Epithelial cell of prostate (primary cell): ENCODE results near the gene F13A1.

Experiments
- DNase-seq: peaks from one replicate; pipeline ENCODE4 v3.0.0-alpha.2; 2011; ENCODE audit warnings: low read depth, low spot score
- H3K27ac ChIP-seq: fragments of 450-650 bp; 2 replicates; pipeline ENCODE4 v1.5.1; 2017; ENCODE audit warnings: mild to moderate bottlenecking

The F13A1 gene

DNA sequence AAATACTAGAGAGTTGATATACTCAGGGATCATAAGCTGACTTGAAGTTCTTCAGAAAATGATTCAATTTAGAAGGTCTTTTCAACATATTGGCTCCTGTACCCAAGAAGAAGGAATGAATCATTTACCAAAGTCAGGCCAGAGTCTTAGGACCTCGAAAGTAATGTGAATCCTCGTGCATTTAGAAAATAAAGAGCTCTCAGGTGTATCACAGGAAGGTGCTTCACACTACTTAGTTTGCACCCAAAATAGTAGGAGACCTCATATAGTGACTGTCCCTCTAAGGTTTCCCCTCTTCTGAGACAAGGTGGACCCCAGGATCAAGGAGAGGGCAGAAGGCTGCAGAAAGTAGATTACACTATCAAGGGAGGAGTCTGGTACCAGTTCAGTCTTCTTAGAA, 71.8 kb downstream of the F13A1 start:
- no peak for DNase-seq
- no peak overlapping the region for H3K27ac ChIP-seq

DNA sequence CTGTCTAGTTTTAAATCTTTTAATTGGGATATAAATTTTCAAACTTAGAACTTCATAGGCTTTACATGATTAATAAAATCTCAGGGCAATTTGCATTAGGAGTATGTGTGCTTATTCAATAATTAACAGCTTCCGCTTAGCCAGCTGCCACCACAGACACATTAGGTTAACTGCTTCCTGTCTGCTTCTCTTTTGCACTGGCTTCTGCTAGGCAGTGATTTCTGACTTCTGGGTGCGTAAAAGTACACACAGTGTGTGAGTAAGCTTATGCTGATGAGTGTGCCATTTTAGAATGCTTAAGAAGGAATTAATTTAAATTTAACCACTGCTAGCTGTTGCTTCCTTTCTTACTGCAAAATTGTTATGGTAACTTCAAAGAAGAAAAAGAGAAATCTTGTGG, 73.9 kb downstream of the F13A1 start:
- DNase-seq: no peak
- no peak overlapping the region for H3K27ac ChIP-seq

DNA sequence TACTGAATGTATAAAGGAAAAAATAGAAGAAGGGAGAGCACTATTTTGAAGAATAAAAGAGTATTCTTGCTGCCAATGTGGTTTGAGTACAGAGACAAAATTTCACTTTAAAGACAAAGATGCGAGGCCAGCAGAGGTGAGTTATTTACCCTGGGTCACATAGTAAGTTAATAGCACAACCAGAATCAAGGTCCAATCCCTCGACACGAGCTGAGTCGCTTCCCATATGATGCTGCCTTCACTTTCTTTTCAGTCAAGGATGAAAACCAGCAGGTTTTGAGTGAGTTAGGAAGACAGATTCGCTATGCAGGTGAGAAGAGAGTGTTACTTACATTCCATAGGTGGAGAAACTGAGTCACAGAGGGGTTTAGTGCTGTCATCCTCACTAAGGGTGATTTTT, 75.8 kb downstream of the F13A1 start:
- no peak for DNase-seq
- H3K27ac ChIP-seq: no peak overlapping the region

DNA sequence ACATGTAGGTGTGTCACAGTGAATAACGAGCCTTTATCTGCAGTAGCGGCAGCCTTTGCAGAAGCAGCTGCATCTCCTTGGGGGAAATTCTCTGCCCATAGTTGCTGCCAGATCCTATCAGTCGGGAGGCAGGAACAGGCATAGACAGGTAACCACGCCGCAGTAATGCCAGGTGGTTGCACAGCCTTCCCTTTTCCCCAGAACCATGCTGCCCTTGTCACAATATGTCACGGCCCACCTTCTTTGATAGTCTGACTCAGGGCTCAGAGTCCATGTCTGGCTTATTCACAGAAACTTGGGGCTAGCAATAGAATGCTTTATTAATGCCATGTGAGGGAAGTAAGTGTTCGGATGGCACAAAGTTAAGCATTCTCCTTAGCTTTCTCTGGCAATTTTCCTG, 76.6 kb downstream of the F13A1 start:
- no peak for DNase-seq
- H3K27ac ChIP-seq: no peak overlapping the region

DNA sequence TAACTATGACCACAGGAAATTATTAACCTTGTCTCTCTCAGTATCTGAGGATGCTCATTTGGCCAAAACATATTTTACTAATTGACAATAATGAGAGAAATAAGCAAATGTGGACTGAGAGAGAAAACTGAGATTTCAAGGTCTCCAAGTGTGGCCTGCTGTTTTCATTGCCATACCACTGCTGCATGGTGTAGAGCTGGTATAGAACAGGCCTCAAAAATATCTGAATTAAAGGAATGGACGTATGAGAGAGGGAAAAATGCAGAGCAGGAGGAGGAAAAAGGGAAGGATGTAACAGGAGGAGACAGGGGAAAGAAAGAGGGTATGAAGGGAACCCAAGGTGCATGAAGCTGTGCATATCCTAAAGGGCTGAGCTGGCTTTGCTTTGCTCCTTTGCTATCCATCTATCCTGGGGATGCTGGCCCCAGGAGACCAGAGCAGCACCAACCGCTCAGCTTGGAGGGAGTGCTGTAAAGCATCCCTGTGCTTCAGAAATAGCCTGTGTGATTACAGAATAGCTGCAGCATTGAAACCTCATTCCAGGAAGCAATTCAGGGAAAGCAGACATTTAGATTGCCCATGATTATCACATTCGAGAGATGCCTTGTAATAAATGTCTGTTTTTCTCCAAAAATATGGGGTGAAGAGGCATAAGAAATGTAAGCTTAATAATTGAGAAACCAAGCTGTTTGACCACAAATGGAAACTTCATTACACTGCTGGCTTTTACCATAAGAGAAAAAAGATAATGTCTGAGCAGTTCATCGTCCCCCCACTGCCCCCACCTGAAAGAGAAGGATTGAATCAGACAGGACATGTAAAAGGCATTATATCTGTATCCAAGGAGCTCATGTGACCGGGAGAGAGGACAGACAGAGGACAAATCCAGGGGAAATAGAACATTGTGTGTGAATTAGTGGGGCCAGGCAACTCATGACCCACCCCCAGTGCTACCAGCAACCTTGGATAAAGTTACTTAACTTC, 80.6 kb downstream of the F13A1 start:
- H3K27ac ChIP-seq: no peak overlapping the region
- no peak for DNase-seq

DNA sequence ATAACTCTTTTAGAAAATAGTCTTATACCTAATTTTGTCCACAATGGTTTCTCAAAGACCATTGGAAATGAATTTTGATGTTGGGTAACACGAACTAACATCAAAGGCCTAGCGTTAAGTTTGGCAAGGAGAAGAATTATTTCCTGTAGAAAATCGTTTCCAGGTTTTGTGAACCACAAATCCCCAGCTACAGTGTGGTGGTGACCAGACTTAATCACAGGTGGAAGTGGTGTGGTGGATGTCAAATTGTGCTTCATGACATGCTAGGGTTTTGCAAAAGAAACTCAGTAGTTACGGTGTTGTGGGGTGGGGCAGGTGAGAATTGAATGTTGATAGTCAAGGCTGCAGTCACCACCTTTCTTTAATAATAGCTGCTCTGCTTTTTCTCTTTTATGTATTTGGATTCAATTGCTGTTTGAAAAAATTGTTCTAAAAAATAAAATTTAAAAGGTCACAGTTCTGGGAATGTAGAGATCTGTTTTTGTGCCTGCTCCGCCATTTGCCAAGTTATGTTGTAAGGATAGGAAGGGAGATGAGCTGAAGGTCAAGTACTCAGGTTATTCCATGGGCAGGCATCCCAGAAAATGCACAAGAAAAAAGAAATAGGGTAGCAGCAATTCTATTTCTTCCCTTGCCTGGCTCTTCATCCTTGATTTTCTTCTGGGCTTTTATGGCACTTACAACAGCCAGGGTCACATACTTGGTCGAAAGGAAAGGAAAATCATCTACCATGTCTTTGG, 83.6 kb downstream of the F13A1 start:
- no peak for DNase-seq
- no peak overlapping the region for H3K27ac ChIP-seq

DNA sequence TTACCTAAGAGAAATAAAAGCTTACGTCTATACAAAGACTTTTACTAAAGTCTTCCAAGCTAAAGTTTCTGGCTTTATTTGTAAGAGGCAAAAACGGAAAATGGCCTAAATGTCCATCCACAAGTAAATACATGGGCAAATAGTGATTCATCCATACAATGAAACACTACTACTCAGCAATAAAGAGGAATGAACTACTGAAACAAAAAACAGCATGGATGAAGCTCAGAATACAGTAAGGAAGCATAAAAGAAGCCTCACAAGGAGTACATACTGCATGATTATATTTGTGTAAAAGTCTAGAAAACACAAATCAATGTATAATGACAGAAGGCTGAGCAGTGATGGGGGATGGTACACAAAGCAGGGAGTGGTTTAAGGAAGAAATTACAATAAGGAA, 84.7 kb downstream of the F13A1 start:
- DNase-seq: no peak
- no peak overlapping the region for H3K27ac ChIP-seq

DNA sequence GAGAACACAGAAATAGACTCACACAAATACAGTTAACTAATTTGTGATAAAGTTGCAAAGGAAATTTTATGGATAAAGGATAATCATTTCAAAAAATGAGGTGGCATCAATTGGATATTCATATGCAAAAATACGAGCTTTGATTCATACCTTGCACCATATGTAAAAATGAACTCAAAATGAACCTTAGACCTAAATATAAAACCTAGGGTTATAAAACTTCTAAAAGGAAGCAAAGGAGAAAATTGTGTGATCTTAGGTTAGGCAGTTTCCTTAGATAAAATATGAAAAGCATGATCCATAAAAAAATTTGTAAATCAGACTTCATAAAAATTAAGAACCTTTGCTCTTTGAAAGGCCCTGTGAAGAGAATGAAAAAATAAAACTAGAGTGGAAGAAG, 85.5 kb downstream of the F13A1 start:
- no peak for DNase-seq

DNA sequence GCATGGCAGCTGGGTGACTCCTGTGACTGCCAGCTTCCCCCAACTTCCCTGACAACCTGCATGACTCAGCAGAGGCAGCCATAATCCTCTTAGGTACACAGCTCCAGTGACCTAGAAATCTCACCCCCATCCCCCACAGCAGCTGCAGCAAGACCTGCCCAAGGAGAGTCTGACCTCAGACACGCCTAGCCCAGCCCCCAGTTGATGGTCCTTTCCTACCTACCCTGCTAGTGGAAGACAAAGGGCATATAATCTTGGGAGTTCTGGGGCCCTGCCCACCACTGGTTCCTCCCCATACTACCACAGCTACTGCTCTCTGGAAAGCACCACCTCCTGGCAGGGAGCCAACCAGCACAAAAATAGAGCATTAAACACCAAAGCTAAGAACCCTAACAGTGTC, 90.2 kb downstream of the F13A1 start:
- H3K27ac ChIP-seq: no peak overlapping the region
- DNase-seq: no peak

More for the DNA sequence above, 85.5 kb downstream of the F13A1 start:
- no peak overlapping the region for H3K27ac ChIP-seq

DNA sequence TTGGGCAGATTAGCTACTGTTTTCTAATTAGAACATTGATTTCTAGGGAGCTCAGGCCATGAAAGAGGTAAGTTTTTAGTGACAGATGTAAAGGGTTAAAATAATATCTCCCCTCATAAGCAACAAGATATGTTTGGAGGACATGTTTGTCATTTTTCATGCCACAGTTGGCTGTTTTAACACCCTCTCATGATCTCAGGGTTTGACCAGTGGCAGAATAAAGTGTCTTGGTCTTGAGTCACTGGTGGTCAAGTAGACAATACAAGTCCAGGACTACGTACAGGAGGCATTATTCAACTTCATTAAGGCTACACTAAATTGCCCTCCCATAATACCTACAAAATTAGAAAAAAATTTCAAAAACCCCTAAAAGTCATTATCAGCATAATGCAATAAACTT, 92.6 kb downstream of the F13A1 start:
- DNase-seq: no peak
- no peak overlapping the region for H3K27ac ChIP-seq

DNA sequence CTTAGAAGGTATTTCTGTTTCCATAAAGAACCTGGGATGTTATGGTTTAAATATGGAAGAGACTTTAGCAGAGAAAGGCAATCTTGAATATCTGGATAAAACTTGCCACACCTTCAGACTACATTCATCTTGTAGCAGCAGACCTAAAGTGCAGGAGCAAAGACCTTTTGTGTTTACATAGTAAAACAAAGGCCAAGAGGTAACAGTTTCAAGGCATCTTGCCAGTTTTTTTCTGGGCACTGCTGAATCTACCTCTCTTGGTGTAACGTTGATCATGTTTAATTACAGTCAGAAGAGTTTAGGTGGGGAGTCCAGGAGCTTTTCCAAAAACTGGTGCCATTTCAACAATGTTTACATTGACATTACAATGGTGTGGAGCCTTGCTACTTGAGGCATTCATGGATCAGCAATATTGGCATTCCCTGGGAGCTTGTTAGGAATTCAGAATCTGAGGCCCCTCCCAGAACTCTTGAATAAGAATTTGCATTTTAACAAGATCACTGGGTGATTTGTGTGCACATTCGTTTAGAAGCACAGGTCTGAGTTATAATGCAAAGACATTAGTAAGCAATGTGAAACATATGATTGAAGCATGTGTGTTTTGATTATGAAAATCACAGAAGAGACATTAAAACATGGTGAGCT, 94.5 kb downstream of the F13A1 start:
- no peak for DNase-seq
- H3K27ac ChIP-seq: no peak overlapping the region

DNA sequence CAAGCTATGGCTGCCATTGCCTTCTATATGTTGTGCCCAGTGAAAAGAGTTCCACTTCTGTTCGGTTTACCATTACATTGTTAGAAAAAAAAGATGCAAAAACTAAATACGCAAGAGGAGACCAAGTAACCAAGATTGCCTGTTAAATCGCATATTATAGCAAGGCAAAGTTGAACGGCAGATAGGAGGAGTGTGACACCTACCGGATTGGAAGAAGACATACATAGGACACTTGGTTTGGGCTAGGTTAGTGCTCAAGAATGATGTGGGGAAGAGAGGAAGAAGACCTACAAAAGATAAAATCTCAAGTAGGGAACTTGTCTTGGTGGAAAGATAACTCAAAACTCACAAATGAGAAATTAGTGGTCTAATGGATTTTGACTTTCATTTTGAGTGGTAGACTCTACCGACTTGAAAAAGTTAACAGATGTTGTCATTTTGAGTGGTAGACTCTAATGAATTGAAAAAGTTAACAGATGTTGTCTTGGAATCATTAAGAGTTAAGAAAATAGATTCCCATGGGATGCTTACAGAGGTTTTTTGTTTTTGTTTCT, 95.5 kb downstream of the F13A1 start:
- H3K27ac ChIP-seq: no peak overlapping the region
- no peak for DNase-seq

DNA sequence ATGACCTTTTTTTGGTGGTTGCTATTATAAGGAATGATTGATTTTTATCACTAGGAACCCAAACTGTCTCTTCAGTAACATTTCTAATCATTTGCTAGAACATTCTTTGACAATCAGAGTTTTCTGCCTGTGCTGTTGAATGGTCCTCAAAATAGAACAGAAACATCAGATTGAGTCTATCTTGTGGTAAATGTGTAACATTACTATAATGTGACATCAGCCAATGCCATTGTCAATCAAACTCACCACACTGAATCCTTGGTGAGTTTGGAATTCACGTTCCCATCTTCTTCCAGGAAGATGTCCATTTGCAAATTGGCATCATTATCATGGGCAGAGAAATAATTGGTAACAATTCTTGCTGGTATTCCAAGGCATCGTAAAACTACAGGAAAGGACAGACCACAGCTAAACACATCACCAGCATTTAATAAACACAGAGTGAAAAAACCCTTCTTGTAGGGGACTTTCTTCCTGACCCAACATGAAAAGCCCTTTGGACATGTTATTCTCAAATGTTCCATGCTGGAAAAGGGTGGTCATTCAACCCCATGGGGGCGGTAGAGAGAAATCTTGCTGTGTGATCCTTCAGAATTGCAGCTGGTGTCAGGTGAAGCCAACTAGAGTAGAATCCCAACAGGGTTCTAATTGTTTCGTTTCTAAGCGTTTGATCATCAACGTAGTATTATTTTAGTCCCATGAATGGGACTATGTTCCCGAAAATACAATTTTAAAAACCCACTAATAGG, 98.5 kb downstream of the F13A1 start:
- DNase-seq: no peak
- no peak overlapping the region for H3K27ac ChIP-seq

DNA sequence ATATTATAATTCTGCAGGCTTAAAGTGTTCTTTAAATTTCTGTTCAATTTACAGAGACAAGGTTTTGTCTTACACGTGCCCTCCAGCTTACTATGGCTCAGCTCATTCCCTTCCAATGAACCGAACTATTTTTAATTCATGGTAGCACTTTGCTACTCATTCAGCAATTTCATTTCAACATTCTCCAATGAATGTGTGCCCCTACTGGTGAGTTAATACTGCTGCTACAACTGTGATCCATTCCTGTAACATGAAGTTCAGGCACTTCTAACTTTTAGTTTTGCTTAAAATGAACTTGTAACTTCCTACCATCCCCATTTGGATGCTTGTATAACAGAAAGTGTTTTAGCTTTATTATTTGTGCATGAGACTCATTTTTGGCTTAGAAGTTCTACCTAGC, 99.7 kb downstream of the F13A1 start:
- no peak overlapping the region for H3K27ac ChIP-seq
- DNase-seq: no peak

DNA sequence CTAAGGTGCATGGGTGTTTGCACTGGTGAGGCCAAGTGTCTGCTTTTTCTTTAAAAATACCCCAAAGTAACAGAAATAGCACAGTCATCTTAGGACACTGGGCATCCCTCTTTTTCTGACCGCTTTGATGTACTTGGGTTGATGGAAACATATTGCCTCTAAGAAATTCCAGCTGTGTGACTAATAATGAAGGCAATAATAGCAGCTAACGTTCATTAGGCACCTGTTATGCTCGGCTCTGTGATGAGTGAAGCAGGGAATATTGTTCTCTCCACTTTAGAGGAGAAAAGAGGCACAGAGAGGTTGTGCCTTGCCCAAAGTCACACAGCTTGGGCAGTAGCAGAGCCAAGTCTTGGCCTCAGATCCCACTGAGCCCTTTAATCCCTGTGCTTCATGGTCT, 100.7 kb downstream of the F13A1 start:
- no peak for DNase-seq
- H3K27ac ChIP-seq: no peak overlapping the region

DNA sequence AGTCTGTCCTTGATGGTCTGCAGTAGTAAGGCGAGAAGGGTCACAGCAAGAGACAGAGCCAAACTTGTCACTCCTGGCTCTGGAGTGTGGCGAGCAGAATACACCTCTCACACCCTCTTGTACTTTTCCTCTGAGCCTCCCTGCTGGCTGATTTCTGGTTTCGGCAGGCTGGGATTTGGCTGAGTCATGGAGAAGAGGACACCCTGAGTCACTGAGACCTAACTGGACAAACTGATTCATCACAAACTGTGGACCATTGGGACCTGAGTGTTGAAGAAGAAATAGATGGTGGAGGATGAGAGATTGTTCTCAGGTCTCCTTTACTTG, 101.7 kb downstream of the F13A1 start:
- no peak for DNase-seq
- no peak overlapping the region for H3K27ac ChIP-seq

DNA sequence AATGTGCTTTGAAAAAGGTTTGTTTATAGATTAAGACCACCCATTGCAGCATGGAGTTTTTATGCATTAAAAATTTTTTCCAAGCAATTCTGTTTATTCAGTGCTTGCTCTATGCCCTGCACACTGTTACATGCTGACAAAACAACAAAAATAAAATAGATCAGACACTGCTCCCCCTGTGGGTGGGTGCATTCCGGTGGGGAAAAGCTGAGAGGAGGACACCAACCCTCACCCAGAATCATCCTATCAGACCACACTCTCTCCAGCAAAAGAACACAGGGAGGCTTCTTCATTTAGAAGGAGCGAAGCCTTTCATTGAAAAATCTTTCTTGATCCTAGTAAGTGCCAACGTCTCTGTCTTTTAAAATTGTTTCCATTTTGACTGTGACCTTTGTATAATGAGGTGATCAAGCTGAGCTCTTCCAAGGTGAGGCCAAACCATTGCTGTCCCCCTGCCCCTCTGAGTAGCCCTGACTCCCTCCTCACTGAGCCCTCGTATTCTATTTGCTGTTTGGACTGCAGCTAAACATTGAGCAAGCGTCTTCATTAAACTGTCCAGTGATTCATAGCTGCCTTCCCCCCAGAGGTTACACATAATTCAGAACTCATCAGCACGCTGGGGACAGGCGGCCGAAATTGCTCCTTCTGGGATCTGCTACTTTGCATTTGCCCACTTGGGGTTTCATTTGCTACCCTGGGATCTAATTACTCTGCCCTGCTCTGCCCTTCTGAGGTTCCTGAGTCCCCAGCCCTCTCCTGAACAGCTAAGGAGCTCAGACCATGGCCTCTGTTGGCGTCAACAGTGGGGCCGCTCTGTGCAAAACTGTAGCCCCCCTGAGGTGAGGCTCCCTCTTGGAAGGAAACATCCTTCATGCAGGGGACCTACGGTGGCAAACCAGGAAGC, 102.4 kb downstream of the F13A1 start:
- H3K27ac ChIP-seq: no peak overlapping the region
- DNase-seq: no peak

DNA sequence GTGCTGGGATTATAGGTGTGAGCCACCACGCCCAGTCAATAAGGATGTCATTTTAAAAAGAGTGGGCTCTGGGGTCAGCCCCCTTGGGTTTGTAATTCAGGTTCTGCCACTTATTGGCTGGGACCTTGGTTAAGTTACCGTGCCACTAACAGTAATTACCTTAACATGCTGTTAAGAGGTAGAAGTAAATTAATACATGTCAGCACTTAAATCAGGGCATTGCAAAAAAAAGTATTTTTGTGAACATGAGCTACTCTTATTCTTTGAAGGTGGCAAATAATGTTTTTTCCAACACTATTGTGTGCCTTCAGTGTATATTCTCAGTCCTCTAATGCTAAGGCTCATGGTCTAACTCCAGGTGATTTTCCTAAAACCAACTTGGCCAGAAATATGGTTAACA, 109.5 kb downstream of the F13A1 start:
- no peak overlapping the region for H3K27ac ChIP-seq
- DNase-seq: no peak

DNA sequence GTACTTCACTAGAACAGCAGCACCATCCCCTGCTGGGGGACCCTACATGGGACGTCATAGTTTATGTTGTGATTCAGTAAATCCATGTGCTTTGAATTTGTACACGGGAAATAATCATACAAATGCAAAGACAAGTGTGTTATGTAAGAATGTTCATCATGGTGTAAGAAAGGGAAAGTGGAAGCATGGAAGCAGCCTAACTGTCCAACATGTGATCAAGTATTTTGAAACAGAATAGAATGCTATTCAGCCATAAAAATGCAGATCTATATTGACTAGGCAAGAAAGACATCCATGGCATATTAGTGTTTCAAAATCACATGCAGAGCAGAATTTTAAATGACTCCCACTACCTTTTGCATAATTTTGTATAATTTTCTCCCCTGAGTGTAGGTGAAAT, 117.6 kb downstream of the F13A1 start:
- no peak for DNase-seq
- no peak overlapping the region for H3K27ac ChIP-seq
